CD4-positive, CD25-positive, alpha-beta regulatory T cell (primary cell): ENCODE results near the gene PRRT1B. TPM values are rescaled to one million over a fixed set of nuclear protein-coding genes. Genes with fewer than 3 reads are reported as not detected.

Experiments
- ATAC-seq, 2 donors: fragments of 150-1000 bp; cut with Tn5 transposase; one replicate each; pipeline ENCODE4 v1.10.0; 2021; ENCODE audit warnings: low read depth in 2 of 2, moderate number of reproducible peaks in 2 of 2, moderate library complexity in 1 of 2
- DNase-seq, 3 donors: peaks; one replicate each; pipeline versions ENCODE4 v3.0.0 to v3.0.0-alpha.2; 2012 to 2022; ENCODE audit warnings: mixed read lengths in 1 of 3
- H3K27ac ChIP-seq: one replicate; pipeline ENCODE4 v1.7.0; 2013; ENCODE audit warnings: mild to moderate bottlenecking, low read length; ENCODE audit not compliant: insufficient read depth, poor library complexity, severe bottlenecking
- H3K27me3 ChIP-seq: one replicate; pipeline ENCODE4 v1.7.0; 2013; ENCODE audit warnings: low read length; ENCODE audit not compliant: control insufficient read depth, insufficient read depth
- H3K36me3 ChIP-seq: one replicate; pipeline ENCODE4 v1.7.0; 2013; ENCODE audit warnings: mild to moderate bottlenecking, low read length, moderate library complexity; ENCODE audit not compliant: control insufficient read depth, insufficient read depth
- H3K4me1 ChIP-seq: 2 replicates; pipeline ENCODE4 v1.7.0; 2013; ENCODE audit warnings: mild to moderate bottlenecking, low read length; ENCODE audit not compliant: insufficient read depth, control insufficient read depth, poor library complexity, severe bottlenecking
- H3K4me3 ChIP-seq: one replicate; pipeline ENCODE4 v1.7.0; 2013; ENCODE audit warnings: low read depth, mild to moderate bottlenecking, low read length, moderate library complexity
- H3K9me3 ChIP-seq, 2 experiments: 1 replicate in 1 of 2; 2 replicates in 1 of 2; pipeline ENCODE4 v1.7.0; 2013; ENCODE audit warnings: low read length in 2 of 2, mild to moderate bottlenecking in 1 of 2, moderate library complexity in 1 of 2; ENCODE audit not compliant: control insufficient read depth in 2 of 2
- H3K27ac Mint-ChIP-seq, 3 donors: one replicate each; pipeline ENCODE4 v1.8.0; 2020 to 2022; ENCODE audit warnings: mild to moderate bottlenecking in 3 of 3, mixed read lengths in 3 of 3, moderate library complexity in 2 of 3
- H3K27me3 Mint-ChIP-seq: one replicate; pipeline ENCODE4 v1.8.0; 2022; ENCODE audit warnings: mild to moderate bottlenecking, mixed read lengths
- H3K36me3 Mint-ChIP-seq: one replicate; pipeline ENCODE4 v1.8.0; 2020; ENCODE audit warnings: mixed read lengths
- H3K4me1 Mint-ChIP-seq, 4 donors: one replicate each; pipeline ENCODE4 v1.8.0; 2020 to 2022; ENCODE audit warnings: mixed read lengths in 4 of 4, mild to moderate bottlenecking in 1 of 4
- H3K4me3 Mint-ChIP-seq, 4 donors: one replicate each; pipeline ENCODE4 v1.8.0; 2020 to 2022; ENCODE audit warnings: mild to moderate bottlenecking in 4 of 4, mixed read lengths in 4 of 4, moderate library complexity in 3 of 4
- H3K9me3 Mint-ChIP-seq, 7 donors: one replicate each; pipeline ENCODE4 v1.8.0; 2020 to 2022; ENCODE audit warnings: mixed read lengths in 7 of 7, mild to moderate bottlenecking in 3 of 7, moderate library complexity in 2 of 7
- polyA plus RNA-seq, 4 donors: library from polyadenylated mRNA; unstranded; fragments of 300-500 nt; fragmentation: Illumina TruSeq; gene quantifications; one replicate each; pipeline ENCODE4 v1.2.3, GENCODE V29; 2021
- total RNA-seq: library from RNA; stranded (reverse); gene quantifications from one replicate; pipeline ENCODE4 v1.2.3, GENCODE V29; 2022

The PRRT1B gene
- total and polyA plus RNA-seq, 5 donors from 2014 or later: not detected

GRCh38 chr9:131582056-131582455 is 36.7 kb downstream of the PRRT1B start:
- Histone ChIP-seq H3K9me3 (no peaks in the 10 kb centered on the region), H3K4me3 (no peak overlapping the region), H3K27me3 (no peaks in the 10 kb centered on the region), H3K36me3 (peaks cover 37% of the 10 kb centered on the region), H3K27ac (no peak overlapping the region), H3K4me1 (peaks cover 48% of the 10 kb centered on the region)
- Mint-ChIP-seq H3K9me3 (no peaks in the 10 kb centered on the region), H3K36me3 (peaks cover 27% of the 10 kb centered on the region), H3K27ac (peak overlapping the region in 1 of 3 donors; percentile 69), H3K27me3 (no peaks in the 10 kb centered on the region), H3K4me1 (peaks cover 5 to 63% (median 21%) of the 10 kb centered on the region in 4 donors), H3K4me3 (peak overlapping the region in 2 of 4 donors; percentile 10 to 44)
- DNase-seq (no peak), ATAC-seq (no peak)

- Histone ChIP-seq H3K4me1 (peaks cover 46% of the 10 kb centered on the region), H3K4me3 (no peak overlapping the region), H3K27ac (peak overlapping the region; percentile 33), H3K27me3 (no peaks in the 10 kb centered on the region), H3K9me3 (no peaks in the 10 kb centered on the region), H3K36me3 (peaks cover 35% of the 10 kb centered on the region)
- H3K27me3 Mint-ChIP-seq: no peaks in the 10 kb centered on the region
- peak overlapping the region in 1 of 4 donors; percentile 32 for H3K4me3 Mint-ChIP-seq
- H3K4me1 Mint-ChIP-seq: peaks cover 5 to 64% (median 26%) of the 10 kb centered on the region in 4 donors
- DNase-seq: no peak
- no peak for ATAC-seq
- H3K9me3 Mint-ChIP-seq: no peaks in the 10 kb centered on the region
- peaks cover 33% of the 10 kb centered on the region for H3K36me3 Mint-ChIP-seq
- H3K27ac Mint-ChIP-seq: peak overlapping the region in 1 of 3 donors; percentile 56
Observed at GRCh38 chr9:131582466-131583336, 37.4 kb downstream of the PRRT1B start.

GRCh38 chr9:131583337-131583645 is 38.0 kb downstream of the PRRT1B start:
- no peaks in the 10 kb centered on the region for H3K27me3 Mint-ChIP-seq
- no peaks in the 10 kb centered on the region for H3K9me3 Mint-ChIP-seq
- H3K27ac Mint-ChIP-seq: peak overlapping the region in 2 of 3 donors; percentile 56 to 64
- Histone ChIP-seq H3K9me3 (no peaks in the 10 kb centered on the region), H3K27ac (peak overlapping the region; percentile 33), H3K27me3 (no peaks in the 10 kb centered on the region), H3K4me1 (peaks cover 40% of the 10 kb centered on the region), H3K4me3 (no peak overlapping the region), H3K36me3 (peaks cover 40% of the 10 kb centered on the region)
- DNase-seq: no peak
- no peak for ATAC-seq
- H3K4me3 Mint-ChIP-seq: peak overlapping the region in 1 of 4 donors; percentile 39
- H3K36me3 Mint-ChIP-seq: peaks cover 39% of the 10 kb centered on the region
- peaks cover 5 to 61% (median 24%) of the 10 kb centered on the region in 4 donors for H3K4me1 Mint-ChIP-seq

- H3K9me3 ChIP-seq: no peaks in the 10 kb centered on the region
- peaks cover 33% of the 10 kb centered on the region for H3K4me1 ChIP-seq
- H3K27me3 ChIP-seq: no peaks in the 10 kb centered on the region
- Mint-ChIP-seq H3K36me3 (peaks cover 35% of the 10 kb centered on the region), H3K4me1 (peaks cover 5 to 54% (median 22%) of the 10 kb centered on the region in 4 donors), H3K27ac (peak overlapping the region in 2 of 3 donors; percentile 64 to 82), H3K27me3 (no peaks in the 10 kb centered on the region), H3K9me3 (no peaks in the 10 kb centered on the region), H3K4me3 (peak overlapping the region in 3 of 4 donors; percentile 39 to 79 (median 51))
- H3K27ac ChIP-seq: peak overlapping the region; percentile 65
- H3K4me3 ChIP-seq: no peak overlapping the region
- H3K36me3 ChIP-seq: peaks cover 42% of the 10 kb centered on the region
- no peak for DNase-seq
- ATAC-seq: no peak
Observed at GRCh38 chr9:131583836-131584555, 38.7 kb downstream of the PRRT1B start.

- Histone ChIP-seq H3K4me3 (peak overlapping the region; percentile 37), H3K9me3 (no peaks in the 10 kb centered on the region), H3K36me3 (peaks cover 46% of the 10 kb centered on the region), H3K27me3 (no peaks in the 10 kb centered on the region), H3K27ac (peak overlapping the region; percentile 65), H3K4me1 (peaks cover 30% of the 10 kb centered on the region)
- Mint-ChIP-seq H3K4me1 (peaks cover 5 to 49% (median 21%) of the 10 kb centered on the region in 4 donors), H3K27me3 (no peaks in the 10 kb centered on the region), H3K27ac (peak overlapping the region; percentile 94 to 97 (median 95)), H3K9me3 (no peaks in the 10 kb centered on the region), H3K36me3 (peaks cover 32% of the 10 kb centered on the region), H3K4me3 (peak overlapping the region; percentile 63 to 83 (median 80))
- DNase-seq (peak in 1 of 3 donors; percentile 18), ATAC-seq (no peak)
Observed at GRCh38 chr9:131584858-131585257, 39.5 kb downstream of the PRRT1B start.

GRCh38 chr9:131585375-131585774 is 40.1 kb downstream of the PRRT1B start:
- Histone ChIP-seq H3K36me3 (peaks cover 44% of the 10 kb centered on the region), H3K27ac (peak overlapping the region; percentile 65), H3K4me3 (peak overlapping the region; percentile 37), H3K4me1 (peaks cover 35% of the 10 kb centered on the region), H3K9me3 (no peaks in the 10 kb centered on the region), H3K27me3 (no peaks in the 10 kb centered on the region)
- H3K4me3 Mint-ChIP-seq: peak overlapping the region; percentile 63 to 83 (median 80)
- no peaks in the 10 kb centered on the region for H3K9me3 Mint-ChIP-seq
- ATAC-seq (peak; percentile 84 to 87), DNase-seq (peak; percentile 22 to 88 (median 52))
- H3K4me1 Mint-ChIP-seq: peaks cover 5 to 54% (median 23%) of the 10 kb centered on the region in 4 donors
- H3K27ac Mint-ChIP-seq: peak overlapping the region; percentile 94 to 97 (median 95)
- H3K36me3 Mint-ChIP-seq: peaks cover 28% of the 10 kb centered on the region
- H3K27me3 Mint-ChIP-seq: no peaks in the 10 kb centered on the region

- Histone ChIP-seq H3K4me1 (peaks cover 47% of the 10 kb centered on the region), H3K9me3 (no peaks in the 10 kb centered on the region), H3K4me3 (no peak overlapping the region), H3K36me3 (peaks cover 30% of the 10 kb centered on the region), H3K27me3 (no peaks in the 10 kb centered on the region), H3K27ac (no peak overlapping the region)
- ATAC-seq (no peak), DNase-seq (no peak)
- Mint-ChIP-seq H3K4me3 (peak overlapping the region in 3 of 4 donors; percentile 15 to 62 (median 56)), H3K9me3 (no peaks in the 10 kb centered on the region), H3K27me3 (no peaks in the 10 kb centered on the region), H3K27ac (peak overlapping the region; percentile 69 to 95 (median 86)), H3K36me3 (peaks cover 17% of the 10 kb centered on the region), H3K4me1 (peaks cover 5 to 66% (median 30%) of the 10 kb centered on the region in 4 donors)
Observed at GRCh38 chr9:131587331-131587730, 42.0 kb downstream of the PRRT1B start.
